OCI-LY3 (cell line): Measurements from ENCODE around the gene RASA2.

Experiments used
- H2AFZ ChIP-seq: fragments of 200-600, 300-600 bp; shearing (Covaris generic); 2 replicates; pipeline ENCODE4 v1.6.0; 2014; ENCODE audit warnings: antibody characterized with exemption, low read depth, low read length
- H3K27ac ChIP-seq: fragments of 200-600, 300-600 bp; sonication (generic); 2 replicates; pipeline ENCODE4 v1.5.1; 2014; ENCODE audit warnings: mild to moderate bottlenecking, low read length, moderate library complexity, mixed read lengths
- H3K27me3 ChIP-seq: fragments of 200-600, 300-600 bp; sonication (generic); 2 replicates; pipeline ENCODE4 v1.6.1; 2014; ENCODE audit warnings: low read depth, low read length, mixed read lengths
- H3K36me3 ChIP-seq: fragments of 200-600, 300-600 bp; sonication (generic); replicated peaks from 2 replicates; pipeline ENCODE3; 2014; ENCODE audit warnings: low read depth, low read length, mixed read lengths
- H3K4me1 ChIP-seq: fragments of 300-600, 200-600 bp; sonication (generic); 2 replicates; pipeline ENCODE4 v1.6.1; 2014; ENCODE audit warnings: low read length, mixed read lengths
- H3K4me2 ChIP-seq: fragments of 200-600, 300-600 bp; sonication (generic); 2 replicates; pipeline ENCODE4 v1.6.1; 2014; ENCODE audit warnings: low read length, mixed read lengths
- H3K4me3 ChIP-seq: fragments of 300-600, 200-600 bp; sonication (generic); 2 replicates; pipeline ENCODE4 v1.5.1; 2014; ENCODE audit warnings: antibody characterized with exemption, mild to moderate bottlenecking, low read length, moderate library complexity
- H3K79me2 ChIP-seq: fragments of 300-600, 200-600 bp; shearing (Covaris generic); 2 replicates; pipeline ENCODE4 v1.6.1; 2014; ENCODE audit warnings: mild to moderate bottlenecking, low read length, mixed read lengths
- H3K9ac ChIP-seq: fragments of 300-600, 200-600 bp; shearing (Covaris generic); 2 replicates; pipeline ENCODE4 v1.6.0; 2014; ENCODE audit warnings: mild to moderate bottlenecking, low read length, moderate library complexity
- H3K9me3 ChIP-seq: fragments of 200-600, 300-600 bp; shearing (Covaris generic); 2 replicates; pipeline ENCODE4 v1.6.1; 2014; ENCODE audit warnings: low read length, mixed read lengths; ENCODE audit not compliant: insufficient read depth
- H4K20me1 ChIP-seq: fragments of 200-600, 300-600 bp; sonication (generic); 2 replicates; pipeline ENCODE4 v1.6.1; 2016; ENCODE audit warnings: low read length, mixed read lengths; ENCODE audit not compliant: insufficient read depth
- CTCF ChIP-seq: fragments of 200-600, 300-600 bp; sonication (generic); IDR thresholded peaks from 2 replicates; pipeline ENCODE4 v1.5.1; 2014; ENCODE audit warnings: antibody characterized with exemption, low read length, low read depth
- EZH2phosphoT487 ChIP-seq: fragments of 200-600 bp; shearing (Covaris generic); IDR thresholded peaks from 2 replicates; pipeline ENCODE4 v1.6.1; 2018; ENCODE audit warnings: antibody characterized with exemption, mixed run types, low read depth

Gene RASA2

GRCh38 chr3:141487521-141488252 lies 860 bp downstream of the RASA2 start:
- Histone ChIP-seq H3K4me1 (peaks cover 17% of the 10 kb centered on the region), H4K20me1 (peaks cover 15% of the 10 kb centered on the region), H3K4me3 (peak overlapping the region; percentile 91), H3K27ac (peak overlapping the region; percentile 59), H3K79me2 (peaks cover 50% of the 10 kb centered on the region), H2AFZ (peak overlapping the region; percentile 51; the same call in 1 of the 2 replicates), H3K4me2 (peak overlapping the region; percentile 76), H3K9ac (peak overlapping the region; percentile 79), H3K27me3 (no peaks in the 10 kb centered on the region), H3K36me3 (no peaks in the 10 kb centered on the region), H3K9me3 (no peaks in the 10 kb centered on the region)
- TF ChIP-seq CTCF: no peak
- TF ChIP-seq EZH2phosphoT487: no peak

- H2AFZ ChIP-seq: no peak overlapping the region
- peaks cover 29% of the 10 kb centered on the region for H4K20me1 ChIP-seq
- no peak overlapping the region for H3K27ac ChIP-seq
- H3K4me3 ChIP-seq: no peak overlapping the region
- H3K4me1 ChIP-seq: peaks cover 17% of the 10 kb centered on the region
- TF ChIP-seq EZH2phosphoT487 (no peak), CTCF (no peak)
- no peaks in the 10 kb centered on the region for H3K27me3 ChIP-seq
- H3K36me3 ChIP-seq: no peaks in the 10 kb centered on the region
- H3K9me3 ChIP-seq: no peaks in the 10 kb centered on the region
- H3K9ac ChIP-seq: no peak overlapping the region
- H3K4me2 ChIP-seq: no peak overlapping the region
- peaks cover 66% of the 10 kb centered on the region for H3K79me2 ChIP-seq
Observed at GRCh38 chr3:141489203-141489602, 2.4 kb downstream of the RASA2 start.

GRCh38 chr3:141491081-141491480 lies 4.3 kb downstream of the RASA2 start:
- H3K4me1 ChIP-seq: peaks cover 9% of the 10 kb centered on the region
- no peaks in the 10 kb centered on the region for H3K27me3 ChIP-seq
- peaks cover 75% of the 10 kb centered on the region for H3K79me2 ChIP-seq
- no peak overlapping the region for H3K4me2 ChIP-seq
- H2AFZ ChIP-seq: no peak overlapping the region
- H3K27ac ChIP-seq: no peak overlapping the region
- H3K4me3 ChIP-seq: no peak overlapping the region
- peaks cover 29% of the 10 kb centered on the region for H4K20me1 ChIP-seq
- no peaks in the 10 kb centered on the region for H3K36me3 ChIP-seq
- H3K9me3 ChIP-seq: no peaks in the 10 kb centered on the region
- no peak for TF ChIP-seq EZH2phosphoT487
- no peak for TF ChIP-seq CTCF
- H3K9ac ChIP-seq: no peak overlapping the region

- Histone ChIP-seq H3K27ac (no peak overlapping the region), H3K4me1 (peaks cover 5% of the 10 kb centered on the region), H2AFZ (no peak overlapping the region), H3K79me2 (peaks cover 75% of the 10 kb centered on the region), H3K4me2 (no peak overlapping the region), H3K36me3 (no peaks in the 10 kb centered on the region), H3K9ac (no peak overlapping the region), H4K20me1 (peaks cover 29% of the 10 kb centered on the region), H3K27me3 (no peaks in the 10 kb centered on the region), H3K4me3 (no peak overlapping the region), H3K9me3 (no peaks in the 10 kb centered on the region)
- no peak for TF ChIP-seq CTCF
- TF ChIP-seq EZH2phosphoT487: no peak
Observed at GRCh38 chr3:141491929-141492328, 5.1 kb downstream of the RASA2 start.
